CD14-positive monocyte (primary cell): ENCODE results near the gene BCL2L15. TPM values are rescaled to one million over a fixed set of nuclear protein-coding genes. Genes with fewer than 3 reads are reported as not detected.

Source experiments
- DNase-seq, 3 donors: peaks; one replicate each; pipeline ENCODE4 v3.0.0-alpha.2; 2011 to 2022
- H2AFZ ChIP-seq: 2 replicates; pipeline ENCODE4 v1.6.0; 2012; ENCODE audit warnings: mild to moderate bottlenecking, low read depth, low read length, inconsistent platforms; ENCODE audit not compliant: insufficient read depth, poor library complexity, severe bottlenecking
- H3K27ac ChIP-seq, 2 donors: 1 replicate in 1 of 2; 2 replicates in 1 of 2; pipeline ENCODE4 v1.5.1; 2012 to 2013; ENCODE audit warnings: low read length in 2 of 2, control low read depth in 1 of 2, inconsistent platforms in 1 of 2, low read depth in 1 of 2, mild to moderate bottlenecking in 1 of 2
- H3K27me3 ChIP-seq, 2 donors: one replicate each; pipeline versions ENCODE4 v1.6.0 to v1.6.1; 2011 to 2013; ENCODE audit warnings: low read length in 2 of 2; ENCODE audit not compliant: control insufficient read depth in 2 of 2, insufficient read depth in 2 of 2
- H3K36me3 ChIP-seq, 2 donors: replicated peaks in 1 of 2; 1 replicate in 1 of 2; 2 replicates in 1 of 2; pipeline versions ENCODE4 v1.5.1 to v1.6.1; 2012 to 2013; ENCODE audit warnings: low read length in 2 of 2, control low read depth in 1 of 2, inconsistent platforms in 1 of 2, mild to moderate bottlenecking in 1 of 2; ENCODE audit not compliant: insufficient read depth in 2 of 2, control insufficient read depth in 1 of 2
- H3K4me1 ChIP-seq, 2 donors: 1 replicate in 1 of 2; 2 replicates in 1 of 2; pipeline versions ENCODE4 v1.5.1 to v1.6.1; 2012 to 2013; ENCODE audit warnings: low read length in 2 of 2, control low read depth in 1 of 2, inconsistent platforms in 1 of 2, mild to moderate bottlenecking in 1 of 2, moderate library complexity in 1 of 2; ENCODE audit not compliant: insufficient read depth in 2 of 2, control insufficient read depth in 1 of 2
- H3K4me2 ChIP-seq: replicated peaks from 2 replicates; pipeline ENCODE3; 2012; ENCODE audit warnings: low read length, moderate library complexity, mild to moderate bottlenecking; ENCODE audit not compliant: poor library complexity, severe bottlenecking; ENCODE audit errors: extremely low read depth
- H3K4me3 ChIP-seq, 3 experiments: fragments of 200-600 bp in 1 of 3; sonication (generic) in 1 of 3; replicated peaks in 1 of 3; 1 replicate in 2 of 3; 2 replicates in 1 of 3; pipeline ENCODE4 v1.5.1; 2011 to 2013; ENCODE audit warnings: low read length in 3 of 3, mild to moderate bottlenecking in 3 of 3, control low read depth in 2 of 3, low read depth in 2 of 3, inconsistent platforms in 1 of 3, moderate library complexity in 1 of 3
- H3K79me2 ChIP-seq: 2 replicates; pipeline ENCODE4 v1.6.0; 2012; ENCODE audit warnings: mild to moderate bottlenecking, control low read depth, inconsistent platforms, low read length, moderate library complexity; ENCODE audit not compliant: insufficient read depth
- H3K9ac ChIP-seq: 2 replicates; pipeline ENCODE4 v1.6.0; 2017; ENCODE audit warnings: low read length, mild to moderate bottlenecking; ENCODE audit not compliant: insufficient read depth, poor library complexity, severe bottlenecking
- H3K9me3 ChIP-seq, 2 donors: replicated peaks in 1 of 2; 1 replicate in 1 of 2; 2 replicates in 1 of 2; pipeline versions ENCODE4 v1.5.1 to v1.6.1; 2012 to 2013; ENCODE audit warnings: low read length in 2 of 2, control low read depth in 1 of 2; ENCODE audit not compliant: control insufficient read depth in 1 of 2, insufficient read depth in 1 of 2
- H4K20me1 ChIP-seq: 2 replicates; pipeline ENCODE4 v1.6.0; 2012; ENCODE audit warnings: mild to moderate bottlenecking, low read length, control low read depth, moderate library complexity; ENCODE audit not compliant: insufficient read depth
- H3K27ac Mint-ChIP-seq, 7 donors: one replicate each; pipeline ENCODE4 v1.8.0; 2020; ENCODE audit warnings: mild to moderate bottlenecking in 7 of 7, mixed read lengths in 7 of 7, moderate library complexity in 6 of 7, inconsistent platforms in 2 of 7
- H3K27me3 Mint-ChIP-seq, 3 donors: one replicate each; pipeline ENCODE4 v1.8.0; 2021 to 2022; ENCODE audit warnings: low read depth in 3 of 3, mild to moderate bottlenecking in 3 of 3, mixed read lengths in 3 of 3, moderate library complexity in 3 of 3, inconsistent platforms in 1 of 3
- H3K36me3 Mint-ChIP-seq, 2 donors: one replicate each; pipeline ENCODE4 v1.8.0; 2020; ENCODE audit warnings: mixed read lengths in 2 of 2, inconsistent platforms in 1 of 2, mild to moderate bottlenecking in 1 of 2
- H3K4me1 Mint-ChIP-seq: one replicate; pipeline ENCODE4 v1.8.0; 2020; ENCODE audit warnings: mild to moderate bottlenecking, mixed read lengths
- H3K4me3 Mint-ChIP-seq, 2 donors: one replicate each; pipeline ENCODE4 v1.8.0; 2020; ENCODE audit warnings: mild to moderate bottlenecking in 2 of 2, mixed read lengths in 2 of 2, moderate library complexity in 1 of 2
- H3K9me3 Mint-ChIP-seq, 7 donors: one replicate each; pipeline ENCODE4 v1.8.0; 2020 to 2022; ENCODE audit warnings: mixed read lengths in 7 of 7, mild to moderate bottlenecking in 6 of 7, moderate library complexity in 6 of 7, inconsistent platforms in 2 of 7
- WGBS: methylation state at CpG from one replicate; pipeline ENCODE4 v1.1.5; 2013; ENCODE audit warnings: missing lambda C conversion rate; ENCODE audit not compliant: insufficient coverage; 5-methylcytosine and 5-hydroxymethylcytosine counted together
- intact Hi-C, 2 donors: fragments of 100-400 bp; cut with micrococcal nuclease; formaldehyde crosslinking; loops; one replicate each; pipeline versions ENCODE4 v1.15.0 to v1.15.1; 2023
- polyA plus RNA-seq, 3 donors: library from polyadenylated mRNA; depleted of rRNA in 1 of 3; unstranded in 2 of 3; stranded (reverse) in 1 of 3; fragments of 300-500 nt in 2 of 3; fragments of >200 nt in 1 of 3; fragmentation: Illumina TruSeq in 2 of 3; gene quantifications; 1 replicate in 2 of 3; 2 replicates in 1 of 3; pipeline ENCODE4 v1.2.3, GENCODE V29; 2012 to 2021
- TF ChIP-seq, protein P1 (sequence below): fragments of 200-600 bp; IDR thresholded peaks from one replicate; pipeline ENCODE4 v1.8.0; 2022; ENCODE audit warnings: antibody characterized with exemption, mild to moderate bottlenecking

BCL2L15 gene
- polyA plus RNA-seq, 3 donors = 0.73 TPM; not detected in 2

DNA sequence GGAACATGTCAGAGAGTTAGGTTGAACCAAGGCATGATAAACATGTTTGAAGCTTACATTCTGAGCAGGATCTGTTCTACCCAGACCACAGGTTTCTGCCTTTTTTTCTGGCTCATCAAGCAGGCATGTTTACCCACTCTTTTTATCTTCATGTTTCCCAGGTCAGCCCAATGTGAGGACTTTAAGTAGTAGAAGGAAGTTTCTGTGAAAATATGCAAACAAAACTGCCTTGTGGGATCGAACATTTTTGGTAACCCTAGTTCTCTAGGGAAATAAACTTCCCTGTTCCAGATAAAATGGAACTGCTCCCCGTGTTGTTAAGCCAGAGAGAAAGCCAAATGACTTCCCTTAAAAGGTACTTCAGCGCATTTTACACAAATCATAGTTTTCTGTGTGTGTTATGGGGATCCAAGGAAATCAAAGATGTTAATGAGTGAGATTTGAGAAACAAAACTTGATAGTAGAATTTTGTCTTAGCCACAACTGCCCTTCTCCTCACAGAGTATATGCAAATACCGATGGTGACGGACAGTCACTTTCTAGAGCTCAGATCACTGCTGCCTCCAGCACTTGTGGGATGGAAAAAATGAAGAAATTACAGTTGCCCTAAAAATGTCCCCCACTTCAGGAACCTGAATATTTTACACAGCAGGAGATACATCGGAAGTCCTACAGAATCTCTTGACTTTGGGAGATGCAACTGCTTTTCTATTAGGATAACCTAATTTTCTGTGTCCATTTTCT is 41.0 kb upstream of the BCL2L15 start:
- H3K27me3 Mint-ChIP-seq = peaks cover 1 to 5% (median 2%) of the 10 kb centered on the region in 3 donors
- Histone ChIP-seq H3K4me2 (peak overlapping the region; percentile 80), H3K9ac (peak overlapping the region; percentile 98), H2AFZ (peak overlapping the region; percentile 95), H3K79me2 (peaks cover 47% of the 10 kb centered on the region), H3K9me3 (no peaks in the 10 kb centered on the region), H3K36me3 (no peaks in the 10 kb centered on the region), H3K4me1 (peaks cover 47 to 52% of the 10 kb centered on the region in 2 donors), H4K20me1 (peaks cover 32% of the 10 kb centered on the region), H3K27ac (peak overlapping the region; percentile 75 to 99), H3K4me3 (peak overlapping the region; percentile 61 to 99 (median 94)), H3K27me3 (no peaks in the 10 kb centered on the region)
- H3K27ac Mint-ChIP-seq = peak overlapping the region; percentile 98 to 100 (median 100)
- peaks cover 0 to 3% of the 10 kb centered on the region in 2 donors for H3K36me3 Mint-ChIP-seq
- H3K4me1 Mint-ChIP-seq = peaks cover 51% of the 10 kb centered on the region
- peak in 2 of 3 donors; percentile 34 for DNase-seq
- WGBS = 0% methylated on average over 1 of the region's 6 CpGs
- H3K4me3 Mint-ChIP-seq = peak overlapping the region; percentile 95 to 99
- H3K9me3 Mint-ChIP-seq = no peaks in the 10 kb centered on the region
- intact Hi-C loops = no loop called here
- TF ChIP-seq, protein P1, sequence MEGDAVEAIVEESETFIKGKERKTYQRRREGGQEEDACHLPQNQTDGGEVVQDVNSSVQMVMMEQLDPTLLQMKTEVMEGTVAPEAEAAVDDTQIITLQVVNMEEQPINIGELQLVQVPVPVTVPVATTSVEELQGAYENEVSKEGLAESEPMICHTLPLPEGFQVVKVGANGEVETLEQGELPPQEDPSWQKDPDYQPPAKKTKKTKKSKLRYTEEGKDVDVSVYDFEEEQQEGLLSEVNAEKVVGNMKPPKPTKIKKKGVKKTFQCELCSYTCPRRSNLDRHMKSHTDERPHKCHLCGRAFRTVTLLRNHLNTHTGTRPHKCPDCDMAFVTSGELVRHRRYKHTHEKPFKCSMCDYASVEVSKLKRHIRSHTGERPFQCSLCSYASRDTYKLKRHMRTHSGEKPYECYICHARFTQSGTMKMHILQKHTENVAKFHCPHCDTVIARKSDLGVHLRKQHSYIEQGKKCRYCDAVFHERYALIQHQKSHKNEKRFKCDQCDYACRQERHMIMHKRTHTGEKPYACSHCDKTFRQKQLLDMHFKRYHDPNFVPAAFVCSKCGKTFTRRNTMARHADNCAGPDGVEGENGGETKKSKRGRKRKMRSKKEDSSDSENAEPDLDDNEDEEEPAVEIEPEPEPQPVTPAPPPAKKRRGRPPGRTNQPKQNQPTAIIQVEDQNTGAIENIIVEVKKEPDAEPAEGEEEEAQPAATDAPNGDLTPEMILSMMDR = no peak

DNA sequence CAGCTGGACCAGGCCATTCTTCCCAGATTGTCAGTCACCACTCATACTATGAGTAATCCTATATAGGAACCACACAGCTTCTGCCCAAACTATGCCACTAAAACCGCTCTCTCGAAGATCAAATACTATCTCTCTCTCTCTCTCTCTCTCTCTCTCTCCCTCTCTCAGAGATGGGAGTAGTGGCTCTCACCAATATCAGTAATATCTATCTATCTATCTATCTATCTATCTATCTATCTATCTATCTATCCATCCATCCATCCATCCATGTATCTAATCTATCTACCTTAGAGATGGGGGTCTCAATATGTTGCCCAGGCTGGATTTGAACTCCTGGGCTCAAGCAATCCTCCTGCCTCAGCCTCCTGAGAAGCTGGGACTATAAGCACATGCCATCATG is 37.1 kb upstream of the BCL2L15 start:
- Mint-ChIP-seq H3K27ac (peak overlapping the region in 1 of 7 donors; percentile 63), H3K4me3 (no peak overlapping the region), H3K27me3 (peaks cover 1 to 3% (median 2%) of the 10 kb centered on the region in 3 donors), H3K4me1 (peaks cover 30% of the 10 kb centered on the region), H3K36me3 (no peaks in the 10 kb centered on the region), H3K9me3 (no peaks in the 10 kb centered on the region)
- H3K27me3 ChIP-seq = no peaks in the 10 kb centered on the region
- intact Hi-C loops = loop anchor here in 1 of 2 donors (5.0 kb wide), 1 partner anchor 33 kb away; no protein-coding TSS in a partner anchor
- 100% methylated on average over 2 of the region's 2 CpGs for WGBS
- H3K4me2 ChIP-seq = no peak overlapping the region
- H3K36me3 ChIP-seq = no peaks in the 10 kb centered on the region
- TF ChIP-seq, protein P1 = no peak
- no peak overlapping the region for H3K27ac ChIP-seq
- H3K4me3 ChIP-seq = no peak overlapping the region
- H2AFZ ChIP-seq = no peak overlapping the region
- no peaks in the 10 kb centered on the region for H4K20me1 ChIP-seq
- DNase-seq = no peak
- H3K9me3 ChIP-seq = no peaks in the 10 kb centered on the region
- peaks cover 27 to 30% of the 10 kb centered on the region in 2 donors for H3K4me1 ChIP-seq
- no peak overlapping the region for H3K9ac ChIP-seq
- peaks cover 8% of the 10 kb centered on the region for H3K79me2 ChIP-seq
